ENCODE data around the gene FXYD7. TPM values are rescaled to one million over a fixed set of nuclear protein-coding genes. Genes with fewer than 3 reads are reported as not detected.

FXYD7 gene
- polyA plus RNA-seq, 1 donor (not counting 4 experiments of a cell fraction or from before 2014, with no cell fraction given) = not detected

DNA sequence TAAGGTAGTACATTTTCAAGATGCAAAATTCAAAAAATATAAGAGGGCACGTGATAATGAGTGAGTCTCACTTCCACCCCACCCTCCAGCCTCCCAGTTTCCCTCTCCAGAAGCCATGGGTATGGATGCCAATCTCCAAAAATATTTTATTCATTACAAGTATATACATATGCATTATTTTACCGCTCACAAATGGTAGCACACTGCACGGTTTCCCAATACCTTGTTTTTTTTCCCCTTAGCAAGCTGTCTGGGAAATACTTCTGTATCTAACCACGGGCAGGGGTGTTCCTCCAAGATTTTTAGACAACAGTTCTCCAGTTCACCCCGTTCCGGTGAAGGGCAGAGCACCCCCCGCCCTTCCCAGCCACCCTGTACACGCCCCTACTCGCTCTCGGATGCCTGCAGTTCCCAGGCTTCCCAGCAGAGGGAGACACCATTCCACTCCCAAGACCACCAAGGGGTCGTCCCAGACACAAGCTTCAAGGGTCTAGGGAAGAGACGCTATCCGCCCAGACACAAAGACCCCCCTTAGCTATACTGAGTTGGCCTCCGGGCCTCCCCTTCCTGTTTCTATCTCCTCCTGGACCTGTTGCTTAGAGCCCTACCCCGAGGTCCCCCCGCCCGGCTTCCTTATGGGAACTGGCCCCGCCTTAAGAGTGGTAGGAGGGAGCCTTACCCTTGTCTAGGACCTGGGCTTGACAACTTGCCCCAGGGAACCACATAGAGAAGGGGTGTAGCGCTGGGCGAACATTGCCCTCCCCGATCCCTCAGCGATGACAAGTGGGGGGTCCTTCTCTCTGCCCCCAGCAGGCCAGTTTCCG is 28.5 kb upstream of the FXYD7 start:
- peaks cover 57% of the 10 kb centered on the region for H3K4me1 ChIP-seq (ENCODE audit: control insufficient read depth, extremely low read depth, insufficient read depth, low read length)
- peaks cover 34% of the 10 kb centered on the region for H3K79me2 ChIP-seq (ENCODE audit: control insufficient read depth, insufficient read depth, low read length)
- H3K36me3 ChIP-seq (ENCODE audit: control insufficient read depth in 2 of 2, extremely low read depth in 1 of 2, insufficient read depth in 2 of 2, low read length in 2 of 2) = peaks cover 0 to 4% of the 10 kb centered on the region in 2 experiments
- peak overlapping the region; percentile 93 to 95 (median 94) for H3K4me3 ChIP-seq (ENCODE audit: control insufficient read depth in 2 of 3, extremely low read depth in 1 of 3, insufficient read depth in 2 of 3, low read depth in 1 of 3, low read length in 3 of 3)
- H3K9ac ChIP-seq (ENCODE audit: control insufficient read depth, extremely low read depth, insufficient read depth, low read length) = peak overlapping the region; percentile 91
- H3K4me2 ChIP-seq (ENCODE audit: control insufficient read depth, extremely low read depth, insufficient read depth, low read depth, low read length) = peak overlapping the region; percentile 100
- H4K20me1 ChIP-seq (ENCODE audit: control insufficient read depth, extremely low read depth, insufficient read depth, low read length) = no peaks in the 10 kb centered on the region
- no peak for TF ChIP-seq EZH2 (IDR thresholded peaks at IDR 0.05; ENCODE audit: low read length)
- TF ChIP-seq, protein P1, sequence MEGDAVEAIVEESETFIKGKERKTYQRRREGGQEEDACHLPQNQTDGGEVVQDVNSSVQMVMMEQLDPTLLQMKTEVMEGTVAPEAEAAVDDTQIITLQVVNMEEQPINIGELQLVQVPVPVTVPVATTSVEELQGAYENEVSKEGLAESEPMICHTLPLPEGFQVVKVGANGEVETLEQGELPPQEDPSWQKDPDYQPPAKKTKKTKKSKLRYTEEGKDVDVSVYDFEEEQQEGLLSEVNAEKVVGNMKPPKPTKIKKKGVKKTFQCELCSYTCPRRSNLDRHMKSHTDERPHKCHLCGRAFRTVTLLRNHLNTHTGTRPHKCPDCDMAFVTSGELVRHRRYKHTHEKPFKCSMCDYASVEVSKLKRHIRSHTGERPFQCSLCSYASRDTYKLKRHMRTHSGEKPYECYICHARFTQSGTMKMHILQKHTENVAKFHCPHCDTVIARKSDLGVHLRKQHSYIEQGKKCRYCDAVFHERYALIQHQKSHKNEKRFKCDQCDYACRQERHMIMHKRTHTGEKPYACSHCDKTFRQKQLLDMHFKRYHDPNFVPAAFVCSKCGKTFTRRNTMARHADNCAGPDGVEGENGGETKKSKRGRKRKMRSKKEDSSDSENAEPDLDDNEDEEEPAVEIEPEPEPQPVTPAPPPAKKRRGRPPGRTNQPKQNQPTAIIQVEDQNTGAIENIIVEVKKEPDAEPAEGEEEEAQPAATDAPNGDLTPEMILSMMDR (optimal IDR thresholded peaks at IDR 0.05 in 1 of 3, IDR thresholded peaks at IDR 0.05 in 1 of 3, conservative IDR thresholded peaks at IDR 0.05 in 1 of 3; ENCODE audit: extremely low read depth in 1 of 3, insufficient read depth in 2 of 3, low read length in 3 of 3) = peak; percentile 94 to 99 (median 98)
- H3K27ac ChIP-seq (ENCODE audit: control insufficient read depth, insufficient read depth, low read length) = peak overlapping the region; percentile 87
- DNase-seq (ENCODE audit: low read depth, low spot score) (no peak), FAIRE-seq (peak; percentile 84)
- no peaks in the 10 kb centered on the region for H3K9me3 ChIP-seq (ENCODE audit: control insufficient read depth, low read depth, low read length)
- no peaks in the 10 kb centered on the region for H3K9me1 ChIP-seq (ENCODE audit: control insufficient read depth, extremely low read depth, insufficient read depth, low read length)
- dilution Hi-C loops (cut with MboI; ENCODE audit: extremely low pct_ligation_motif_present, low sequenced_read_pairs) = no loop called here
- H2AFZ ChIP-seq (ENCODE audit: control insufficient read depth, low read length) = peak overlapping the region; percentile 90
- no peaks in the 10 kb centered on the region for H3K27me3 ChIP-seq (ENCODE audit: control insufficient read depth, extremely low read depth, insufficient read depth, low read length)

DNA sequence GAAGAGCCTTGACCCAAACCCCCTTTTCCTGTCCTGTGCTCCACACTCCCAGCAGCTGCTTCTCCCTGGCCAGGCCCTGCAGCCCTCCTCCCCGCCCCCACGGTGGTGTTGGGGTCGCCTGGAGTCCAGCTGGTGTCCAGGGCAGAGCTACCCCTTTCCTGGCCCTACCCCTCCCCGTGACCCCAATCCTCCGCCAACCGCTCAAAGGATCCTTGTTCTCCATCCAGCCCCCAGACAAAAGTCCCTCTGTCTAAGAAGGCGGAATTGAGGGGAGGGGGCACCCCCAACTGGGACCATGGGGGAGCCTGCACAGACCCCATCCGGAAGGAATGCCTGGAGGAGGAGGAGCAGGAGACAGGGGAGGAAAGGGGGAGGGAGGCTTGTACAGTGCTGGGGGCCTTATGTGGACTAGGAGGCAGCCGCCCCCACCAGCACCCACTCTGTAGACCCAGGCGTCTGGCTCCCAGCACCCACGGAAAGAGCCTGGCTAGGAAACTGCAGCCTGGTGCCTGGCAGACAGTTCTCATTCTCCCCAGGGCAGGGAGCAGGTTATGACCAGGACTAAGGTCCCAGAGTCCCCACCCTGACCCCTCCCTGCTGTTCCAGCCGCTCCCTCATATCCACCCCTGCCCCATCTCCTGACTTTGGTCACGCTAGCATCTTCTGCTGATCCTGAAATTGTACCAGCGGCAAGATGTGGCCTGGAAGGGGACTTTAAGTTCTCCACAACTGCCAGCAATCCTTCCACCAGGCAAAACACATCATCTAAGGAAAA is 27.7 kb upstream of the FXYD7 start, which contains the start of gene FXYD3:
FXYD3 (plus strand) TSS at position 647 of the 775 bp plus-strand sequence. CDS start 3,554 bp downstream, outside the sequence.
- TF ChIP-seq, protein P1 (optimal IDR thresholded peaks at IDR 0.05 in 1 of 3, IDR thresholded peaks at IDR 0.05 in 1 of 3, conservative IDR thresholded peaks at IDR 0.05 in 1 of 3; ENCODE audit: extremely low read depth in 1 of 3, insufficient read depth in 2 of 3, low read length in 3 of 3) = no peak
- no peak for TF ChIP-seq EZH2 (IDR thresholded peaks at IDR 0.05; ENCODE audit: low read length)
- Histone ChIP-seq H3K79me2 (ENCODE audit: control insufficient read depth, insufficient read depth, low read length) (peaks cover 34% of the 10 kb centered on the region), H3K4me1 (ENCODE audit: control insufficient read depth, extremely low read depth, insufficient read depth, low read length) (peaks cover 58% of the 10 kb centered on the region), H3K27me3 (ENCODE audit: control insufficient read depth, extremely low read depth, insufficient read depth, low read length) (no peaks in the 10 kb centered on the region), H4K20me1 (ENCODE audit: control insufficient read depth, extremely low read depth, insufficient read depth, low read length) (no peaks in the 10 kb centered on the region), H3K9me3 (ENCODE audit: control insufficient read depth, low read depth, low read length) (no peaks in the 10 kb centered on the region), H3K36me3 (ENCODE audit: control insufficient read depth in 2 of 2, extremely low read depth in 1 of 2, insufficient read depth in 2 of 2, low read length in 2 of 2) (peaks cover 0 to 8% of the 10 kb centered on the region in 2 experiments), H3K4me2 (ENCODE audit: control insufficient read depth, extremely low read depth, insufficient read depth, low read depth, low read length) (peak within 1 kb of the TSS; percentile 100), H3K27ac (ENCODE audit: control insufficient read depth, insufficient read depth, low read length) (peak within 1 kb of the TSS; percentile 87), H3K4me3 (ENCODE audit: control insufficient read depth in 2 of 3, extremely low read depth in 1 of 3, insufficient read depth in 2 of 3, low read depth in 1 of 3, low read length in 3 of 3) (peak within 1 kb of the TSS; percentile 93 to 95 (median 94)), H3K9ac (ENCODE audit: control insufficient read depth, extremely low read depth, insufficient read depth, low read length) (peak within 1 kb of the TSS; percentile 91), H3K9me1 (ENCODE audit: control insufficient read depth, extremely low read depth, insufficient read depth, low read length) (no peaks in the 10 kb centered on the region), H2AFZ (ENCODE audit: control insufficient read depth, low read length) (peak within 1 kb of the TSS; percentile 90)
- FAIRE-seq = peak; percentile 9
- dilution Hi-C loops (cut with MboI; ENCODE audit: extremely low pct_ligation_motif_present, low sequenced_read_pairs) = no loop called here
- no peak for DNase-seq (ENCODE audit: low read depth, low spot score)
